ENCODE results near the gene CCNY. TPM values are rescaled to one million over a fixed set of nuclear protein-coding genes. Genes with fewer than 3 reads are reported as not detected.

The CCNY gene
- total and polyA plus RNA-seq, 2 of the 4 experiments (the other 2 are of a cell fraction) = 38.0 to 131 TPM

GRCh38 chr10:35613107-35613440, 276.8 kb downstream of the CCNY start:
- dilution Hi-C loops (cut with HindIII; ENCODE audit: low sequenced_read_pairs, unreplicated experiment) = no loop called here

More at GRCh38 chr10:35613107-35613440, 276.8 kb downstream of the CCNY start:
- Histone ChIP-seq H2BK20ac (ENCODE audit: low read depth, low read length) (no peak overlapping the region), H2BK120ac (ENCODE audit: low read depth, low read length) (no peak overlapping the region), H3K4me1 (ENCODE audit: control insufficient read depth, insufficient read depth, low read length) (0 out of 2 replicates have a peak, but pooled peaks cover 1% of the 10 kb centered on the region), H3K23ac (ENCODE audit: low read depth, low read length) (no peak overlapping the region), H2BK5ac (ENCODE audit: low read depth, low read length, poor library complexity, severe bottlenecking) (no peak overlapping the region), H2AFZ (replicated peaks; ENCODE audit: low read length, poor library complexity) (no peak overlapping the region), H3K56ac (ENCODE audit: extremely low read depth, insufficient read depth, low read length) (no peak overlapping the region), H4K20me1 (ENCODE audit: insufficient read depth, low read length) (no peaks in the 10 kb centered on the region), H3K9me1 (ENCODE audit: insufficient read depth, low read length) (no peaks in the 10 kb centered on the region), H2BK15ac (ENCODE audit: low read depth, low read length) (no peak overlapping the region), H3K9ac (ENCODE audit: low read depth, low read length) (no peak overlapping the region), H3K27ac (ENCODE audit: insufficient read depth, low read length) (no peak overlapping the region), H4K91ac (ENCODE audit: insufficient read depth, low read depth, low read length) (no peak overlapping the region), H3K18ac (ENCODE audit: low read depth, low read length) (no peak overlapping the region), H4K8ac (ENCODE audit: low read depth in 2 of 2, low read length in 2 of 2) (no peak overlapping the region), H3K4me2 (ENCODE audit: low read depth, low read length) (no peak overlapping the region), H3K27me3 (ENCODE audit: control insufficient read depth, insufficient read depth, low read length) (peaks cover 23% of the 10 kb centered on the region), H3K79me1 (ENCODE audit: low read depth in 1 of 2, low read length in 2 of 2) (no peaks in the 10 kb centered on the region), H4K5ac (ENCODE audit: low read depth, low read length) (no peak overlapping the region), H2AK9ac (replicated peaks; ENCODE audit: low read depth, low read length, poor library complexity) (no peak overlapping the region), H3K4me3 (ENCODE audit: insufficient read depth, low read depth, low read length) (no peak overlapping the region), H3K4ac (ENCODE audit: low read depth, low read length) (no peak overlapping the region), H3K14ac (replicated peaks; ENCODE audit: low read depth, low read length) (no peak overlapping the region), H3K9me3 (ENCODE audit: control insufficient read depth, insufficient read depth, low read length) (0 out of 2 replicates have a peak, but pooled peaks cover 2% of the 10 kb centered on the region), H3K36me3 (ENCODE audit: control insufficient read depth, insufficient read depth, low read length) (no peaks in the 10 kb centered on the region), H2AK5ac (ENCODE audit: low read depth, low read length) (no peak overlapping the region)
- ATAC-seq (ENCODE audit: low read depth) (no peak), DNase-seq (no peak)
- ChIA-PET CTCF (interaction anchor here (0.7 to 2.2 kb wide), 4 partner anchors 22 to 1166 kb away, joined by 3 to 9 read pairs (median 4); no protein-coding TSS in a partner anchor), POLR2A (ENCODE audit: unreplicated experiment) (no interaction called here)
- intact Hi-C loops (cut with micrococcal nuclease) = loop anchor here (5.0 kb wide), 1 partner anchor 1264 kb away; no protein-coding TSS in a partner anchor
- no TSS peak for BruUV-seq (replicated peaks)
- in situ Hi-C loops (cut with MboI; ENCODE audit: low sequenced_read_pairs) = no loop called here
- WGBS, 2 experiments (ENCODE audit: extremely low coverage in 2 of 2, insufficient read length in 1 of 2) = no CpG with 5 or more reads among the region's 2 CpGs
- TF ChIP-seq NFE2L2 (IDR thresholded peaks at IDR 0.05; ENCODE audit: low read depth, low read length) (no peak), RCOR1 (IDR thresholded peaks at IDR 0.05; ENCODE audit: insufficient replicate concordance, low read length) (no peak), POLR2A (IDR thresholded peaks at IDR 0.05; ENCODE audit: low read depth, low read length) (no peak), CEBPB (IDR thresholded peaks at IDR 0.05; ENCODE audit: low read depth, low read length) (no peak), CHD1 (IDR thresholded peaks at IDR 0.05; ENCODE audit: low read depth, low read length) (no peak), CTCF (conservative IDR thresholded peaks at IDR 0.05; ENCODE audit: low read depth, low read length) (no peak), MAZ (IDR thresholded peaks at IDR 0.05; ENCODE audit: borderline replicate concordance, low read depth, low read length) (no peak), FOS (IDR thresholded peaks at IDR 0.05; ENCODE audit: low read depth, low read length) (no peak), MXI1 (IDR thresholded peaks at IDR 0.05; ENCODE audit: borderline replicate concordance, low read depth, low read length) (no peak), SMC3 (IDR thresholded peaks at IDR 0.05; ENCODE audit: low read depth, low read length) (no peak), USF2 (IDR thresholded peaks at IDR 0.05; ENCODE audit: low read depth, low read length) (no peak), RAD21 (IDR thresholded peaks at IDR 0.05; ENCODE audit: low read length) (no peak), BHLHE40 (IDR thresholded peaks at IDR 0.05; ENCODE audit: low read depth, low read length) (no peak), RFX5 (IDR thresholded peaks at IDR 0.05; ENCODE audit: low read depth, low read length) (no peak)
